Keratinocyte (primary cell): ENCODE measurements around the gene USP28. TPM values are rescaled to one million over a fixed set of nuclear protein-coding genes. Genes with fewer than 3 reads are reported as not detected.

Experiments
- DNase-seq: peaks from one replicate; pipeline ENCODE4 v3.0.0-alpha.2; 2011; ENCODE audit warnings: low read depth, missing footprints, low spot score
- FAIRE-seq: peaks from 2 replicates; lab custom pipeline; 2011; peaks lifted over from hg19 to GRCh38; lab: Jason Lieb, UNC
- H2AFZ ChIP-seq: 2 replicates; pipeline ENCODE4 v1.6.0; 2012; ENCODE audit warnings: low read length, control low read depth, inconsistent platforms; ENCODE audit not compliant: control insufficient read depth
- H3K27ac ChIP-seq: 2 replicates; pipeline ENCODE4 v1.5.1; 2011; ENCODE audit warnings: low read length; ENCODE audit not compliant: control insufficient read depth, insufficient read depth
- H3K27me3 ChIP-seq: 3 replicates; pipeline ENCODE4 v1.6.0; 2011; ENCODE audit warnings: low read length; ENCODE audit not compliant: control insufficient read depth, insufficient read depth; ENCODE audit errors: extremely low read depth
- H3K36me3 ChIP-seq, 2 experiments: 2 replicates in 1 of 2; 3 replicates in 1 of 2; pipeline ENCODE4 v1.5.1; 2011; ENCODE audit warnings: low read length in 2 of 2, mild to moderate bottlenecking in 1 of 2; ENCODE audit not compliant: control insufficient read depth in 2 of 2, insufficient read depth in 2 of 2; ENCODE audit errors: extremely low read depth in 1 of 2
- H3K4me1 ChIP-seq: 3 replicates; pipeline ENCODE4 v1.5.1; 2011; ENCODE audit warnings: low read length; ENCODE audit not compliant: control insufficient read depth, insufficient read depth; ENCODE audit errors: extremely low read depth
- H3K4me2 ChIP-seq: 3 replicates; pipeline ENCODE4 v1.6.0; 2011; ENCODE audit warnings: low read depth, low read length; ENCODE audit not compliant: control insufficient read depth, insufficient read depth; ENCODE audit errors: extremely low read depth
- H3K4me3 ChIP-seq, 3 experiments: fragments of 200-600 bp in 1 of 3; sonication (generic) in 1 of 3; 2 replicates in 2 of 3; 3 replicates in 1 of 3; pipeline ENCODE4 v1.5.1; 2011 to 2016; ENCODE audit warnings: low read length in 3 of 3, mild to moderate bottlenecking in 3 of 3, control low read depth in 2 of 3, inconsistent platforms in 1 of 3, low read depth in 1 of 3, mixed read lengths in 1 of 3, mixed run types in 1 of 3, moderate library complexity in 1 of 3; ENCODE audit not compliant: control insufficient read depth in 2 of 3, insufficient read depth in 2 of 3; ENCODE audit errors: extremely low read depth in 1 of 3
- H3K79me2 ChIP-seq: 2 replicates; pipeline ENCODE4 v1.6.0; 2012; ENCODE audit warnings: low read length; ENCODE audit not compliant: control insufficient read depth, insufficient read depth
- H3K9ac ChIP-seq: 3 replicates; pipeline ENCODE4 v1.6.0; 2011; ENCODE audit warnings: low read length; ENCODE audit not compliant: control insufficient read depth, insufficient read depth; ENCODE audit errors: extremely low read depth
- H3K9me1 ChIP-seq: 3 replicates; pipeline ENCODE4 v1.6.0; 2011; ENCODE audit warnings: low read length; ENCODE audit not compliant: control insufficient read depth, insufficient read depth; ENCODE audit errors: extremely low read depth
- H3K9me3 ChIP-seq: 2 replicates; pipeline ENCODE4 v1.5.1; 2012; ENCODE audit warnings: low read depth, low read length; ENCODE audit not compliant: control insufficient read depth
- H4K20me1 ChIP-seq: 3 replicates; pipeline ENCODE4 v1.6.0; 2011; ENCODE audit warnings: low read length; ENCODE audit not compliant: control insufficient read depth, insufficient read depth; ENCODE audit errors: extremely low read depth
- CTCF ChIP-seq, 3 experiments: IDR thresholded peaks in 1 of 3; conservative IDR thresholded peaks in 1 of 3; optimal IDR thresholded peaks in 1 of 3; 2 replicates in 2 of 3; 3 replicates in 1 of 3; pipeline versions ENCODE3 to v1.5.1; 2011; ENCODE audit warnings: low read length in 3 of 3, mild to moderate bottlenecking in 3 of 3, moderate library complexity in 2 of 3, control low read depth in 1 of 3, inconsistent platforms in 1 of 3; ENCODE audit not compliant: insufficient read depth in 2 of 3; ENCODE audit errors: extremely low read depth in 1 of 3
- EZH2 ChIP-seq: IDR thresholded peaks from one replicate; pipeline ENCODE4 v1.6.1; 2012; ENCODE audit warnings: inconsistent platforms, mild to moderate bottlenecking, low read length, moderate library complexity
- dilution Hi-C: fragments of 300-500 bp; cut with MboI; formaldehyde crosslinking; loops from one replicate; pipeline ENCODE4 v1.7.0; 2020; ENCODE audit warnings: low sequenced_read_pairs; ENCODE audit not compliant: extremely low pct_ligation_motif_present
- polyA plus RNA-seq, 5 experiments: library from polyadenylated mRNA; depleted of rRNA in 3 of 5; stranded (reverse) in 3 of 5; stranded (forward) in 1 of 5; unstranded in 1 of 5; fragments of >200 nt; gene quantifications; 1 replicate in 1 of 5; 2 replicates in 3 of 5; 3 replicates in 1 of 5; pipeline versions ENCODE4 v1.2.1 to v1.2.3, GENCODE V29; 2011 to 2012; ENCODE audit warnings: missing spikeins in 2 of 5, low read depth in 1 of 5, low replicate concordance in 1 of 5

The USP28 gene
- polyA plus RNA-seq, 1 donor (not counting 4 experiments of a cell fraction or from before 2014, with no cell fraction given): 37.4 TPM

GRCh38 chr11:113817626-113818025, 57.7 kb downstream of the USP28 start:
- dilution Hi-C loops: no loop called here
- no peaks in the 10 kb centered on the region for H3K79me2 ChIP-seq
- no peaks in the 10 kb centered on the region for H3K9me1 ChIP-seq
- H3K9me3 ChIP-seq: no peaks in the 10 kb centered on the region
- FAIRE-seq (no peak), DNase-seq (no peak)
- H3K27ac ChIP-seq: no peak overlapping the region
- H3K36me3 ChIP-seq: peaks cover 4 to 8% of the 10 kb centered on the region in 2 experiments
- H3K9ac ChIP-seq: no peak overlapping the region
- H3K4me3 ChIP-seq: no peak overlapping the region
- no peak for TF ChIP-seq EZH2
- TF ChIP-seq CTCF (optimal IDR thresholded peaks at IDR 0.05 in 1 of 3, IDR thresholded peaks at IDR 0.05 in 1 of 3, conservative IDR thresholded peaks at IDR 0.05 in 1 of 3; ENCODE audit: extremely low read depth in 1 of 3, insufficient read depth in 2 of 3, low read length in 3 of 3): no peak
- no peak overlapping the region for H2AFZ ChIP-seq
- no peak overlapping the region for H3K4me2 ChIP-seq
- H3K27me3 ChIP-seq: no peaks in the 10 kb centered on the region
- peaks cover 2% of the 10 kb centered on the region for H3K4me1 ChIP-seq
- H4K20me1 ChIP-seq: no peaks in the 10 kb centered on the region

- dilution Hi-C loops: no loop called here
- FAIRE-seq: no peak
- Histone ChIP-seq H3K9me1 (no peaks in the 10 kb centered on the region), H3K27me3 (no peaks in the 10 kb centered on the region), H3K9ac (no peak overlapping the region), H3K79me2 (no peaks in the 10 kb centered on the region), H2AFZ (no peak overlapping the region), H3K36me3 (peaks cover 4 to 8% of the 10 kb centered on the region in 2 experiments), H4K20me1 (no peaks in the 10 kb centered on the region), H3K4me2 (no peak overlapping the region), H3K27ac (no peak overlapping the region), H3K4me1 (peaks cover 2% of the 10 kb centered on the region), H3K9me3 (no peaks in the 10 kb centered on the region), H3K4me3 (no peak overlapping the region)
- TF ChIP-seq EZH2 (no peak), CTCF (optimal IDR thresholded peaks at IDR 0.05 in 1 of 3, IDR thresholded peaks at IDR 0.05 in 1 of 3, conservative IDR thresholded peaks at IDR 0.05 in 1 of 3; ENCODE audit: extremely low read depth in 1 of 3, insufficient read depth in 2 of 3, low read length in 3 of 3) (no peak)
- no peak for DNase-seq
These were observed 58.2 kb downstream of the USP28 start for GRCh38 chr11:113817162-113817561.
